K562 (cell line): ENCODE measurements around the gene PSMA1. TPM values are rescaled to one million over a fixed set of nuclear protein-coding genes. Genes with fewer than 3 reads are reported as not detected.

ENCODE experiments used
- ATAC-seq: fragments of 200-7000 bp; cut with Tn5 transposase; 3 replicates; pipeline ENCODE4 v1.9.1; 2020; ENCODE audit warnings: moderate library complexity
- BruUV-seq: library from RNA; stranded (reverse); fragments of 400-500 nt; replicated peaks from 2 replicates; lab custom pipeline; 2021; lab: Mats Ljungman, UMichigan
- CTCF ChIA-PET: fragments of 300-600 bp; formaldehyde crosslinking; extraction: SDS; loops from one replicate; lab custom pipeline; 2021; ENCODE audit warnings: low intra/inter-chr PET ratio; lab: Yijun Ruan, JAX
- POLR2A ChIA-PET: fragments of 300-600, 350-650 bp; sonication (Branson Sonifier 250); formaldehyde crosslinking; extraction: SDS; loops from one replicate; lab custom pipeline; 2021; ENCODE audit warnings: antibody characterized with exemption, inconsistent platforms; lab: Yijun Ruan, JAX
- DNase-seq, 4 experiments: peaks; one replicate each; pipeline versions ENCODE4 v3.0.0 to v3.0.0-alpha.2; 2011 to 2018; ENCODE audit warnings: low spot score in 3 of 4, mixed read lengths in 3 of 4; ENCODE audit errors: extremely low read depth in 1 of 4
- FAIRE-seq: peaks from 2 replicates; lab custom pipeline; 2011; peaks lifted over from hg19 to GRCh38; lab: Jason Lieb, UNC
- H2AFZ ChIP-seq: 2 replicates; pipeline ENCODE4 v1.6.0; 2011; ENCODE audit warnings: low read depth, low read length, control low read depth, inconsistent platforms
- H3K27ac ChIP-seq: fragments of 200-600 bp; 3 replicates; pipeline ENCODE4 v1.8.0; 2011; ENCODE audit warnings: low read depth, mild to moderate bottlenecking, control low read depth, inconsistent platforms, low read length, moderate library complexity, mixed read lengths; ENCODE audit errors: extremely low read depth
- H3K27me3 ChIP-seq, 2 experiments: fragments of 300-600 bp in 1 of 2; 2 replicates in 1 of 2; 3 replicates in 1 of 2; pipeline versions ENCODE4 v1.6.0 to v1.8.0; 2011; ENCODE audit warnings: inconsistent platforms in 2 of 2, low read length in 2 of 2, mild to moderate bottlenecking in 1 of 2, mixed read lengths in 1 of 2, moderate library complexity in 1 of 2; ENCODE audit not compliant: control insufficient read depth in 2 of 2, insufficient read depth in 2 of 2
- H3K36me3 ChIP-seq: fragments of 300-600 bp; 3 replicates; pipeline ENCODE4 v1.8.0; 2011; ENCODE audit warnings: mild to moderate bottlenecking, low read length, inconsistent platforms; ENCODE audit not compliant: control insufficient read depth, insufficient read depth
- H3K4me1 ChIP-seq, 2 experiments: fragments of 200-600 bp in 1 of 2; replicated peaks in 1 of 2; 2 replicates in 1 of 2; 3 replicates in 1 of 2; pipeline versions ENCODE4 v1.5.1 to v1.8.0; 2011; ENCODE audit warnings: inconsistent platforms in 2 of 2, low read length in 2 of 2, mild to moderate bottlenecking in 1 of 2, mixed read lengths in 1 of 2, moderate library complexity in 1 of 2; ENCODE audit not compliant: control insufficient read depth in 2 of 2, insufficient read depth in 2 of 2
- H3K4me2 ChIP-seq: 2 replicates; pipeline ENCODE4 v1.6.1; 2011; ENCODE audit warnings: low read length, control low read depth, inconsistent platforms, mixed read lengths; ENCODE audit not compliant: insufficient read depth
- H3K4me3 ChIP-seq: fragments of 200-600 bp; sonication (generic), shearing (Covaris generic); 2 replicates; pipeline ENCODE4 v1.5.1; 2016; ENCODE audit warnings: control low read depth, inconsistent platforms
- H3K79me2 ChIP-seq: fragments of 200-600 bp; 3 replicates; pipeline ENCODE4 v1.8.0; 2011; ENCODE audit warnings: low read length, inconsistent platforms; ENCODE audit not compliant: control insufficient read depth, insufficient read depth
- H3K9ac ChIP-seq, 2 experiments: 2 replicates each; pipeline versions ENCODE4 v1.6.0 to v1.6.1; 2011; ENCODE audit warnings: low read depth in 2 of 2, low read length in 2 of 2, control low read depth in 1 of 2, inconsistent platforms in 1 of 2, mild to moderate bottlenecking in 1 of 2, mixed read lengths in 1 of 2; ENCODE audit not compliant: insufficient read depth in 1 of 2
- H3K9me1 ChIP-seq: one replicate; pipeline ENCODE4 v1.6.0; 2011; ENCODE audit warnings: inconsistent platforms, mild to moderate bottlenecking, low read length, moderate library complexity; ENCODE audit not compliant: control insufficient read depth, insufficient read depth
- H3K9me3 ChIP-seq: replicated peaks from 2 replicates; pipeline ENCODE4 v1.5.1; 2011; ENCODE audit warnings: low read depth, low read length, inconsistent platforms; ENCODE audit not compliant: control insufficient read depth, insufficient read depth
- H4K20me1 ChIP-seq: replicated peaks from 2 replicates; pipeline ENCODE4 v1.6.1; 2011; ENCODE audit warnings: low read length, inconsistent platforms, mixed read lengths; ENCODE audit not compliant: control insufficient read depth, insufficient read depth
- ATF3 ChIP-seq, 2 experiments: fragments of 450-650 bp in 1 of 2; sonication (generic) in 1 of 2; formaldehyde crosslinking in 1 of 2; IDR thresholded peaks in 1 of 2; conservative IDR thresholded peaks in 1 of 2; 2 replicates each; pipeline versions ENCODE4 v1.6.1 to v1.8.1; 2016 to 2023; ENCODE audit warnings: mild to moderate bottlenecking in 2 of 2, moderate library complexity in 2 of 2, inconsistent platforms in 1 of 2, missing genetic modification reagents in 1 of 2
- CEBPG ChIP-seq, 3 experiments: fragments of 200-800 bp in 1 of 3; sonication (Bioruptor generic) in 1 of 3; sonication (generic) in 1 of 3; formaldehyde crosslinking in 1 of 3; IDR thresholded peaks in 2 of 3; conservative IDR thresholded peaks in 1 of 3; 2 replicates each; pipeline versions ENCODE4 v1.6.1 to v1.8.0; 2016 to 2022; ENCODE audit warnings: missing compliant biosample characterization in 2 of 3, missing genetic modification characterization in 2 of 3, mild to moderate bottlenecking in 1 of 3, missing genetic modification reagents in 1 of 3
- FOXJ3 ChIP-seq: sonication (generic); formaldehyde crosslinking; IDR thresholded peaks from 2 replicates; pipeline ENCODE4 v1.4.0; 2020; ENCODE audit warnings: mild to moderate bottlenecking, missing genetic modification reagents
- RREB1 ChIP-seq: fragments of 250-450 bp; sonication (Bioruptor Pico); IDR thresholded peaks from 2 replicates; pipeline ENCODE4 v1.4.0; 2020
- SPI1 ChIP-seq: IDR thresholded peaks from 2 replicates; pipeline ENCODE4 v1.6.1; 2011; ENCODE audit warnings: low read depth, low read length, control low read depth, borderline replicate concordance
- ZNF717 ChIP-seq: fragments of 250-450 bp; sonication (Bioruptor Pico); IDR thresholded peaks from 2 replicates; pipeline ENCODE4 v1.5.0; 2021
- WGBS: fragments of 100-300 bp; shearing (Covaris generic); methylation state at CpG from one replicate; pipeline ENCODE4 v1.1.6; 2016; ENCODE audit warnings: low coverage, mixed read lengths; ENCODE audit not compliant: insufficient coverage; ENCODE audit errors: missing lambda C conversion rate; 5-methylcytosine and 5-hydroxymethylcytosine counted together
- in situ Hi-C: fragments of 300-500 bp; cut with MboI; formaldehyde crosslinking; loops from 4 replicates; pipeline ENCODE4 v1.15.0; 2018; ENCODE audit warnings: inconsistent platforms, mixed read lengths
- intact Hi-C: fragments of 100-400 bp; cut with micrococcal nuclease; formaldehyde crosslinking; loops from 2 replicates; pipeline ENCODE4 v1.14.2; 2022
- polyA plus RNA-seq, 8 experiments: library from polyadenylated mRNA; depleted of rRNA in 4 of 8; stranded (reverse) in 5 of 8; unstranded in 3 of 8; fragments of >200 nt; fragmentation: Nextera tagmentation in 2 of 8; fragmentation: Illumina TruSeq in 1 of 8; extraction: Ambion mirVana in 2 of 8; extraction: Trizol in 1 of 8; gene quantifications; 2 replicates each; pipeline versions ENCODE4 v1.2.1 to v1.2.3, GENCODE V29; 2011 to 2014; ENCODE audit warnings: inconsistent platforms in 1 of 8, missing spikeins in 1 of 8
- total RNA-seq, 7 experiments: library from RNA; depleted of rRNA in 6 of 7; stranded (reverse); fragments of >200 nt in 6 of 7; fragmentation: Illumina TruSeq in 2 of 7; extraction: Trizol in 2 of 7; gene quantifications; 2 replicates each; pipeline versions ENCODE4 v1.2.1 to v1.2.3, GENCODE V29; 2011 to 2021; ENCODE audit warnings: low replicate concordance in 1 of 7

Gene PSMA1
- total and polyA plus RNA-seq, 9 of the 15 experiments (the other 6 are each of a cell fraction or from before 2014, with no cell fraction given): 283 to 1,007 (median 424) TPM

- ChIA-PET POLR2A (interaction anchor here (0.8 to 0.9 kb wide), 2 partner anchors 8 to 10 kb away, joined by 4 read pairs; no protein-coding TSS in a partner anchor), CTCF (no interaction called here)
- H3K79me2 ChIP-seq: no peaks in the 10 kb centered on the region
- no peak overlapping the region for H3K4me2 ChIP-seq
- WGBS: 83% methylated on average over 1 of the region's 1 CpG
- no peak for DNase-seq
- FAIRE-seq: no peak
- no peak overlapping the region for H2AFZ ChIP-seq
- H3K9ac ChIP-seq: no peak overlapping the region
- H3K9me1 ChIP-seq: no peaks in the 10 kb centered on the region
- H3K4me1 ChIP-seq: no peaks in the 10 kb centered on the region; a peak in 1 of 5 replicates
- no peaks in the 10 kb centered on the region for H3K9me3 ChIP-seq
- no peaks in the 10 kb centered on the region for H3K27me3 ChIP-seq
- no peak overlapping the region for H3K4me3 ChIP-seq
- in situ Hi-C loops (no loop called here), intact Hi-C loops (no loop called here)
- no peak for TF ChIP-seq ZNF717 (CRISPR knock-in tag)
- no peak for TF ChIP-seq ATF3 (IDR thresholded peaks at IDR 0.05)
- no peak for TF ChIP-seq ATF3 (CRISPR knock-in tag; conservative IDR thresholded peaks at IDR 0.05)
- H4K20me1 ChIP-seq: no peaks in the 10 kb centered on the region
- BruUV-seq: no TSS peak
- ATAC-seq: no peak
- no peak overlapping the region for H3K27ac ChIP-seq
- peaks cover 21% of the 10 kb centered on the region; the same call in 2 of the 3 replicates for H3K36me3 ChIP-seq
These were observed 35.6 kb upstream of the PSMA1 start for GRCh38 chr11:14555818-14556217.

DNA sequence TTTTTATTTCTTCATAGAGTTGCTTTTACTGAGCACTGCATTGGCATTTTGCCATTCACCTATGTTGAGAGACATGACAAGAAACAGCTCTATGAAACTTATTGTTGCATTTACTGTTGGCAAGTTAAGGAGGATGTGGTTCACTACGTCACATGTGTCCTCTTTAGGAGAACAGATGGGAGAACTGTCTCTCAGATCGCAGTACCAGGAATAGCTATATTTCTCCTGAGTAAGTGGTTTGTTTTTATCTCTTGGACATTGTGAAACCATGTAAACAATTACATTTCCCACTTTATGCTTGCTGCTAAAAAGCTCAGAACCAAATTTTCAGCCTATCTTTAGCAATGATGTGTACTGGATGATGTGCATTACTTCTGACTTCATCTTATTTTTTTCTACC lies 34.8 kb upstream of the PSMA1 start:
- Histone ChIP-seq H3K4me2 (no peak overlapping the region), H3K27ac (no peak overlapping the region), H3K9me1 (no peaks in the 10 kb centered on the region), H3K79me2 (no peaks in the 10 kb centered on the region), H3K9ac (no peak overlapping the region), H3K4me3 (no peak overlapping the region), H3K9me3 (no peaks in the 10 kb centered on the region), H2AFZ (no peak overlapping the region), H3K27me3 (no peaks in the 10 kb centered on the region), H4K20me1 (no peaks in the 10 kb centered on the region), H3K36me3 (peaks cover 14% of the 10 kb centered on the region; the same call in 2 of the 3 replicates), H3K4me1 (no peaks in the 10 kb centered on the region; a peak in 1 of 5 replicates)
- FAIRE-seq (no peak), DNase-seq (no peak), ATAC-seq (no peak)
- in situ Hi-C loops (no loop called here), intact Hi-C loops (no loop called here)
- BruUV-seq: no TSS peak
- CTCF ChIA-PET: no interaction called here
- POLR2A ChIA-PET: interaction anchor here (0.5 kb wide), 1 partner anchor 496 kb away, joined by 5 read pairs; no protein-coding TSS in a partner anchor
- WGBS: 85% methylated on average over 2 of the region's 2 CpGs
- no peak for TF ChIP-seq SPI1
- TF ChIP-seq RREB1 (CRISPR knock-in tag): no peak
- TF ChIP-seq CEBPG (CRISPR knock-in tag; IDR thresholded peaks at IDR 0.05): no peak
- peak in 1 of 2 experiments; percentile 38; a peak in 1 of 4 replicates for TF ChIP-seq CEBPG (tag; conservative IDR thresholded peaks at IDR 0.05 in 1 of 2, IDR thresholded peaks at IDR 0.05 in 1 of 2)
- no peak for TF ChIP-seq FOXJ3 (CRISPR knock-in tag)
